GM18498 (cell line): ENCODE results near the gene NAA38.
A peak's percentile ranks its signal among the peaks of the same experiment; 100 is the strongest.

ENCODE experiments used
- ATAC-seq: cut with Tn5 transposase; IDR thresholded peaks from one replicate; pipeline ENCODE4 v1.9.1; 2021; ENCODE audit warnings: mild to moderate bottlenecking, moderate library complexity; ENCODE audit not compliant: unreplicated experiment

Gene NAA38

GRCh38 chr17:7852919-7853690 is 4.3 kb downstream of the NAA38 start:
- ATAC-seq: no peak

- ATAC-seq: no peak
These were observed 5.1 kb downstream of the NAA38 start for GRCh38 chr17:7852262-7852670.

- ATAC-seq: peak; percentile 74
These were observed 5.7 kb downstream of the NAA38 start for GRCh38 chr17:7851438-7852261.

- ATAC-seq: peak; percentile 2
These were observed 6.5 kb downstream of the NAA38 start for GRCh38 chr17:7850701-7851437.

- ATAC-seq: no peak
These were observed 7.4 kb downstream of the NAA38 start for GRCh38 chr17:7849751-7850504.

GRCh38 chr17:7849130-7849750 is 8.1 kb downstream of the NAA38 start:
- ATAC-seq: no peak

GRCh38 chr17:7848739-7849129 is 8.6 kb downstream of the NAA38 start:
- ATAC-seq: no peak

- no peak for ATAC-seq
These were observed 9.2 kb downstream of the NAA38 start for GRCh38 chr17:7848131-7848579.

- ATAC-seq: no peak
These were observed 10.3 kb downstream of the NAA38 start for GRCh38 chr17:7846765-7847661.

GRCh38 chr17:7846063-7846735 is 11.2 kb downstream of the NAA38 start:
- no peak for ATAC-seq

GRCh38 chr17:7845359-7846062 is 11.8 kb downstream of the NAA38 start:
- ATAC-seq: no peak

GRCh38 chr17:7844292-7845154 is 12.8 kb downstream of the NAA38 start:
- ATAC-seq: peak; percentile 52

- peak; percentile 28 for ATAC-seq
These were observed 13.6 kb downstream of the NAA38 start for GRCh38 chr17:7843536-7844291.

GRCh38 chr17:7843257-7843535 is 14.2 kb downstream of the NAA38 start:
- ATAC-seq: no peak

GRCh38 chr17:7842380-7843256 is 14.7 kb downstream of the NAA38 start:
- peak; percentile 29 for ATAC-seq
